HG02763 (cell line): ENCODE results near the gene ERP27.

Source experiments
- ATAC-seq: cut with Tn5 transposase; IDR thresholded peaks from one replicate; pipeline ENCODE4 v1.9.1; 2021; ENCODE audit warnings: mild to moderate bottlenecking, moderate library complexity; ENCODE audit not compliant: unreplicated experiment

The ERP27 gene

DNA sequence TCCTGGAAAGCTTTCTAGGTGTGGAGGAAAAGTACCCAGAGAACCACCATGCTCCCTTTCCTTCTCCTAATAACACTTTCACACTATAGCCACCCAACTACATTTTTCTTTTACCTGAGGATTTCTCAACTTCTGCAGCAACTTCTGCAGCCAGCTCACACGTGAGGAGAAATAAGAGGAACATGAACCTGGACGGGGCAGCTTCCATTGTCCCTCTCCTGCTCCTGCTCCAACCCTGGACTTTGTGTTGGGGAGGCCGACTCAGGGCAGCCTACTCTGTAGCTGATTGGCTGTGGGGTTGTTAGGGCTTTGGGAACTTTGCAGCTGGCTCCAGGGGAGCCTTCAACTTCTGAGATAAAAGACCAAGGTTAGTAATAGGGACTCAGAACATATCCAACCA lies at the start of gene ERP27:
ERP27 (minus strand) TSS at position 237 of the 400 bp plus-strand sequence; CDS start at position 208, 29 bp downstream.
- no peak for ATAC-seq

DNA sequence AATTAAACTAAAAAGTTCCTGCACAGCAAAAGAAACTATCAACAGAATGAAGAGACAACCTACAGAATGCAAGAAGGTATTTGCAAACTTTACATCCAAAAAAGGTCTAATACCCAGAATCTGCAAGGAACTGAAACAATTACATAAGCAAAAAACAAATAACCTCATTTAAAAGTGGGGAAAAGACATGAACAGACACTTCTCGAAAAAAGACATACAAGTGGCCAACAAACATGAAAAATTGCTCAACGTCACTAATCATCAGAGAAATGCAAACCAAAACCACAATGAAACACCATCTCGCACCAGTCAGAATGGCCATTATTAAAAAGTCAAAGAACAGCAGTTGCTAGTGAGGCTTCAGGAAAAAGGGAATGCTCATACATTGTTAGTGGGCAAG lies 49.7 kb upstream of the ERP27 start:
- ATAC-seq, result no peak

DNA sequence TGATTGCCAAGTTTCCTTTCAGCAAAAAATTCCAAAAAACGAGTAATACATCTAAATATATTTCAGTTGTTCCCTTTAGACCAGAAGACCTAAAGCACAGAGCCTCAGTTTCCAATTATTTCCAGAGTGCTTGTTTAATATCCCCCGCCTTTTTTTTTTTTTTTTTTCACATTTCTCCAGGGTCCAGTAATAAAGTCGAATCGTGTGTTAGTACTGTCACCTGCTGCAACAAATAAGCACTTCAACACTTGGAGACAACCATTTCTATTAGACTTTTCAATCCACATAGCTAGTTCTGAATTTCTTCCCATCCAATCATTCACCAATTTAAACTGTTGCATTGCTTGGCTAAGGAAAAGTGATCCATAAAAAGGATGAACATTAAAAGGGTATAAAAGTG lies 48.1 kb upstream of the ERP27 start:
- ATAC-seq, result no peak

DNA sequence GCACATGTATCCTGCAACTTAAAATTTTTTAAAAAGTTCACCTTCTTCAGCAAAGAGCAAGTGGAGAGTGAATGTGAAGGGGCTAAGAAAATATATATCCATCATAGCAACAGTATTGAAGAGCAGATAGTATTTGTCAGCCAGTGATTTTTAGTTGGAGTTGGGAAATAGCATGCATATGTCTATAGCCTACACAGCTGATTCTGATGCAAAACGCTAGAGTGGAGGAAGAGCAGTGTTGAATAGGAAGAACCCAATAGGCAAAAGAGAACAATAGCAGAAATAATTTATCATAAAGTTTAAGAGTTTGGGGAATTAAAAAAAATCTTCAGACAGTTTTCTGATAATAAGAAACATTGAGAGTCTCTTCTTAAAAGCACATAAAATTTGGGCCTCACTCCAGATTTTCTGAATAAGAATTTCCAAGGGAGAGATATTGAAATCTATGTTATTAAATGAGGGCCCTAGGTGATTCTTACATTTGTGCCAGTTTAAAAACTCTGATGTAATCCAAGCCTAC lies 46.5 kb upstream of the ERP27 start:
- ATAC-seq, result no peak

DNA sequence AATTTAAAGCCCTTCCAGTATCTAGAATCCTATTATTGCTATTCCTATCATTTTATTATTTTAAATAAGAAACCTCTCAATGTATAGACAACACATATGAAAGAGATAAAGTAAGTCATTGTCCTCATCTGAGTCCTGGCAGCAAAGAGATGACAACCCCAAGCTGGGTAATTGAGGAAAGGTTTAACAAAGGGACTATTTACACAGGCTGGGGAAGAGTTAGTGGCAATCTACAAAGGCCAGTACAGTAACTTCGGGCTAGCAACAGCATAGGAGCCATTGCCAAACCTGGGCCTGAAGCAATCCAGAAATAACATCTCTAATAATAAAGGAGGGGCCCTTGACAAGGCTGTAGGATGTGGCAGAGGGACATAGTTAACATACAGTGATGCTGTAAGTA lies 45.7 kb upstream of the ERP27 start:
- no peak for ATAC-seq

DNA sequence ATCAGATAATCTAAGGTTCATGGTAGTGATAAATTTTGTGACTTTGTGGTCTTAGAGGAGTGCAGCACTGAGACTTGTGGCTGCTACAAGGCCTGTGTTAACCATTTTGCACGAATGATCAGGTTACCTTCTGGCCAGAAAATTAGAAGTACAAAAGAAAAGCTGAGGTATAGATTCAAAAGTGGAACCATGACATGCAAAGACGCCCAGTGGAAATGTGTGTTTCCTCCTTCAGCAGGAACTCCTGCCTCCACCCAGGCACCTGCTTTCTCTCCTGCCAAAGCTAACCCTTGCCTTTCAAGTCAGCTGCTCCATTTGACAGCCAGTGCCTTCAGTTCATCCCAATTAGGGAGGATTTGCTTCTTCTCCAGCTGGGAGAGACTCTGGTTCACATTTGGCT lies 44.7 kb upstream of the ERP27 start:
- ATAC-seq, result no peak

DNA sequence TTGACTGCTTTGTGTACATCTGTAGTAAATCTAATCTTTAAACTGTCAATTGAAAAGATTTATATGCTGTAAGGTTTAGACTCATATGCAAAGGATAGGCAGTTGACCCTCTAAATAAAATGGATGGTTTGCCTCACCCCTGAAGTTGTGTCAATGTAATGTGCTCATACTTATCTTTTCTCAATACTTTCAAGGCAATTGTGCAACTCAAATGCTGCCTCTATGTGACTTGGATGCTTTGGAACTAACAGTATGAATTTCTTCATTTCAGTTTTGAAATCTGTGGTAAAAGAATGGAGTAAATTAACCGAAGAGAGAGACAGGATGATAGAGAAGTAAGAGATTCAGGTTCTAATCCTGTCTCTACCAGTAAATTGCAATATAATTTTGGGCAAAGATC lies 44.2 kb upstream of the ERP27 start:
- no peak for ATAC-seq

DNA sequence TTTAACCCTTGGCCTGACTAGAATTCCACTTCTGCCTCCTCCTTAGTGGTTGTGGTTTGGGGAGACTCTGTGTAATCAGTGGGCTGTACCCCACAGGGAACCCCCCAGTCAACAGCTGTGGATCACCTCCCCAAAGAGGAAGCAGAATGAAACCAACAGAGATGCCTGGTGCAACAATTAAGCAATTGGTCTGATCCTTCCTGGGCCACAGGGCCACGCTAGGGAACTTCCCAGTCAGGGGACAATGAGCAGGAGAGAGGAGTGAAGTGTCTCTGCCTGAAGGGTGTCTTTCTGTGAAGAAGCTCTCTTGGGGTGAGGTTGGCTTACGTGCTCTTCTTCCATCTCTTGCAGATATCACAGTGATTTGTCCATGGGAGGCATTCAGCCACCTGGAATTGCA lies 42.7 kb upstream of the ERP27 start:
- no peak for ATAC-seq

DNA sequence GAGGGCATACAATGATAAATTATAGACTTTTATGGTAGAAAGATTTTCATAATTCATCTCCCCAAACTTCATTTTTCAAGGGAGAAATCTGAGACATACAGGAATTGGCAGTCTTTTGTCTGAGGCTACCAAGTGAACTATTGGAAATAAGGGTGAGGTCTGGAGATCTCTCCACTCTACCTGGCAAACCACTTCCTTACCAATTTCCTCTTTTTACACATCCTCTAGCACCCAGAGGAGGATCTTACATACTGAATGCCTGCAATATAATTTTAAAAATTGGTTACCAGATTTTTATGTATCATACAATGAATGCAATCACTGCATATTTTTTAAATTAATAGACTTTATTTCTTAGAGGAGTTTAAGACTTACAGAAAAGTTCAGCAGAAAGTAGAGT lies 41.1 kb upstream of the ERP27 start:
- no peak for ATAC-seq

DNA sequence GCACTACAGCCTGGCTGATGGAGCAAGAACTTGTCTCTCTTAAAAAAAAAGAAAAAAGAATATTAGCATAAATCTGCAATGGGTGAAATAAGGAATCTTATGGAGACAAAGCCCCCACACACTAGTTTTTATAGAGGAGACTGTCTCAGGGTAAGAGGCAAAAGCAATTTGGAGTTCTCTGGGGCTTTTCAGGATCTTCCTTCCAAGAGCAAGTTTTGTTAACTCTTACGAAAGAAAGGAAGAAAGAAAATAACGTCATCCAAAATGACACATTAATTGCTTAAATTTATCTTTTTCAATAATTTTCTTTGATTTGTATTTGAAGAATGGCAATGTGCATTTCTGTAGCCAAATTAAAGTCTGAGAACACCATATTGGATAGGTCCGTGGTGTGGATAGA lies 38.3 kb upstream of the ERP27 start:
- no peak for ATAC-seq

DNA sequence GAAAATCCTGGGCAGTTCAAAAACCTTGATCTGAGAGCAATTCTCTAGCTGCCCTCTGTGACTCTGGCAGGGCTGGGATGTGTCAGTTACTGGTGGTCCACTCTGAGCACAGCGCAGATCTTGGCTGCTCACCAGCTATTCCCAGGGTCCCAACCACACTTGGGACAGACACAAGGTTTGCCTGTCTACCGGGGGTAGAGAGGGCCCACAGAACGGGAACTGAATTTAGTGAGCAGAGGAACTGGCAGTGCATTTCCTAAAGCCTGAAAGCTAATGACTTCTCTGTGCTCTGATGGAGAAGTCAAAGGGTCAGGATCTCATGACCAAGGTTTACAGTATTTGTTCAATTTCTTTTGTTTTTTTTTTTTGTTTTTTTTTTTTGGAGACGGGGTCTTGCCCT lies 37.1 kb upstream of the ERP27 start:
- ATAC-seq, result no peak

DNA sequence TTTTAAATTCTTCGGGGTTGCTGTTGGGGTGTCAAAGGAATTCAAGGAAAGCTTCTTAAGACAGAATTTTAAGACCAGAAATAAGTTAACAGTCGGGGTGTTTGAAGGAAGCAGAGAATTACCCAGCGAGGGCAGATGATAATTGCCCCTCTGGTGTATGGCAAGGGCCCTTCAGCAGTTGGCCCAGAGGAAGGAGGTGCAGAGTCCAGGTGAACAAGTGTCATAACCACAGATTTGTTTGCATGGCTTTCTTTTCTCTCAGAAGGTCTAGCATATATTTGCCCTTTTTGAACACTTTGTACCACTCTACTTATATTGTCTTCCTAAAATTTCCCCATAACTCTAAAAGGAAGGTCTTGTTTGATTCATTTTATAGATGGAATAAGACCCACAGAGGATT lies 36.3 kb upstream of the ERP27 start:
- no peak for ATAC-seq

DNA sequence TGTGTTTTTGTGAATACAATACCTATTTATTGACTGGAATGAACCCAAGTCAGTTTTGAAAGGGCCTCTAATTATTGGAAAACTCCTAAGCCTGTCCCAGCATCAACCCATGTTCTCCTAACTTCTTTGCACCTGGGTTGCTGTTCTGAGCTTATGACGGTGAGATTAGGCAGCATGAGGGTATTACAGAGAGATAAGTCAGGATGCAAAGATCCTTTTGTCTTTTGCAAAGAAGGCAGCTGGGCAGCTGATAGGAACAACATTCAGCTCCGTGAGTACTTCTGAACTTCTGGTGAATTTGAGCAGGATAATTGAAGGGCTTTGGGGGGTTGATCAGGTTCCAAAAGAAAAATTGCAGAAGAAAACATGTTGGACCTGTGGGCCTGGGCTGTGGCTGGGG lies 34.5 kb upstream of the ERP27 start, which contains the start of gene PDE6H:
PDE6H (plus strand) TSS at position 227 of the 400 bp plus-strand sequence. CDS start 4,971 bp downstream, outside the sequence.
- ATAC-seq, result no peak

DNA sequence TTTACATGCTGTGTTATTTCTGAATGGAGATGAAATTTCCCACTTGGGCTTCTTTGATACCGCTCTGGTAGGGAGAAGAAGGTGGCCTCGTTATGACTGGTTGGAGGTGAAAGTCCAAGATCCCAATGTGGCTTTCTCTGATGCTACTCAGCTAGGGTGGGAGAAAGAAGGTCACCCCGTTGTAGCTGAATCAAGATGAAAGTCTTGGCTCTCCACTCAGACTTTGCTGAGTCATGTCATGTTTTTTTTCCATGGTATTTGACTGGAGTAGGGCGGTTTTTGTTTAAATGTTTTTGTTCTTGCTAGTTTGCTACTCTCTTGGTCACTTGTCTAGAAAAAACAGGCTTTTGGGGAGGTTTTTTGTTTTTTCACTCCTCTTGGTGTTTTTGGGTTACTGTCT lies 32.1 kb upstream of the ERP27 start:
- no peak for ATAC-seq

DNA sequence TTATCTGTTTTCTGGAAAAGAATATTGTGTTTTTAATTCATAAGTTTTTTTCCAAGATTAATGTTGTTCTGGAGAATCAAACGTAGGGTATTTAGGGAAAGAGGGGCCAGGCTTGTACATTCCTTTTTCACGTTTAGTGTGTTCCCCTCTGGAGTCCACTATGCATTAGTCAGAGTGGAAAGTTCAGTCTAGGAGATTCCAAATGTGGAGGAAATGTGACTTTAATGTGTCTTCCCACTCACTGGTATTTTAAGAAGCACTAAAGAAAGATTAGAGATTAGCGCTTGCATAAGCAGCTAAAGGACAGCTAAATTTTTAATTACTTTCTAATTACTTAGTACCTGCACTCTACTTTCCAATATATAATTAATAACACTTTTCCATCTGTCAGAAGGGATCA lies 30.1 kb upstream of the ERP27 start:
- ATAC-seq, result no peak

DNA sequence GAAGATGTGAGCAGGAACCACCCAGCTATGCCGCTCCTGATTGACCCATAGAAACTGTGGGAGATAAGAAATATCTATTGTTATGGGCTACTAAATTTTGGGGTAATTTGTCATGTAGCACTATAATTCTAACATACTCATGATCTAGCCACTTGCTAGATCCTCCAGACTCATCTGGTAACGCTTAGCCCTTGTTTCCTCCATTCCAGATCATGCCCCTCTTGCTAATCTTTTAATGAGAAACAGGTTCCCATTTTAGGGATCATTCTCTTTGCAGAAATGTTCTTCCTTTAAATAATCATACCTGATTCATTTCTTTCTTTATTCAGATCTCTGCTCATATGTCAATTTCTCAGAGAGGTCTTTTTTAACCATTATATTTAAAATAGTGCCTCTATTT lies 26.9 kb upstream of the ERP27 start:
- no peak for ATAC-seq

DNA sequence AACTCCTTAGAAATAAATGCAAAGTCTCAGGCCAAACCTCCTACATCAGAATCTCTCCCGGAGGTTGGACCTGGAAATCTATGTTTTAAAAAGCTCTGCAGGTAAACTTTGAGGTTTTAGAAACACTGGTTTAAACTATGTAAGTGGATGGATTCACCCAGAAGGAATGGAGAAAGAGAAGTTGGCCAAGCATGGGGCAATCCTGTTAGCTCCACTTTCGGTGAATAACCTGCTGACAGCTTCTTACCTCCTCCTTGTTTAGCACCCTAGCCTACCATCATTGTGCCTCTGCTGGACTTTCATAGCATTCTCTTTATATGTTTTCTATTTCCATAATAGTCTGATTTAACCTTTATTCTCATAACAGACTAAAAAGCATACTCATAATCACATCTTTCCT lies 26.1 kb upstream of the ERP27 start:
- ATAC-seq, result no peak

DNA sequence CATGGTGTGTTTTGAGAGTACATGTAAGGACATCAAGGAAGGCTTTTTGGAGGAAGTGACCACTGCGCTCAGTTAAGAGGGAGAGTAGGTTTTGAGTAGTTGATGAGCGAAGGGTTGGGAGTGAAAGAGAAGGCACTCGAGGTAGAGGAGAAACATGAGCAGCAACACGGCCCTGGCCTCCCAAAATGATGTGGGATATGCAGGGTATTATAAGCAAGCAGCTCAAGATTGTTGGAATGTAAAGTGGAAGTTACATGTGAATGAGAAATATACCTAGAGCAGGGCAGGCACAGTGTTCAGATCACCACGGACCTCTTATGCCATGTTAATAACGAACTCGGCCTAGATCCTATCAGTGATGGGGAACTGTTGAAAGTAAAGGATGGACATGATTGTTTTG lies 25.2 kb upstream of the ERP27 start:
- no peak for ATAC-seq

DNA sequence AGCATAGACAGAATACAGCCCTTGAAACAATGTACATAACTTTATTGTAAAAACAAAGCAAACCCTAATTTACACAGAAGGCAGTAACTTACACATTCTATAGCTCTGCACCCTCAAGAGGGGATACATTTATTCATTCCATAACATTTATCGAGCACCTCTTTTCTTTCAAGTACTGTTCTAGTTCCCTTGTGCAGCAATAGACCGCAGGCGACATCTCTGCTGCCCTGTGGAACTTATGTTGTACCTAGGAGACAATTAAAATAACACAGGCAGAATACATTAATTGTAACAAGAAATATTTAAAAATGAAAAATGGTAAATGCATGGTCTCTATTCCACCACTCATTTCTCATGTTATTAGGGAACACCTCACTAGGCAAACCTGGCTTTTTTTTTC lies 24.5 kb upstream of the ERP27 start:
- no peak for ATAC-seq

DNA sequence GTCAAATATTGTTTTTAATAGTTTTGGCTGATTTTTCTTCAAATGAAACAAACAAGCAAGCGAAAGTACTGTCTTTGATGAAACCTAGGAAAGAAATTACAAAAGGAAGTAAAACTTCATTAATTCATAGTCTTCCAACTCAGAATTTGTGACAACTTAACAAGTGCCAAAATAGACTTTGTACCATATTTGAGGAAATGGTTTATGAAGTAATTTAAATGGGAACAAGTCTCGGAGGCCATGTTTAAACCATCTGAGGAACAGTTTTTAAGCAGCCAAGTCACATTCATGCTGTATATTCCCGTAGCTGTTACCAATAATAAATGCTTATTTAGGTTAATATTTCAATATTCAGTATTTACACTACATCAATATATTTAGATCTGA lies 23.8 kb upstream of the ERP27 start:
- no peak for ATAC-seq

DNA sequence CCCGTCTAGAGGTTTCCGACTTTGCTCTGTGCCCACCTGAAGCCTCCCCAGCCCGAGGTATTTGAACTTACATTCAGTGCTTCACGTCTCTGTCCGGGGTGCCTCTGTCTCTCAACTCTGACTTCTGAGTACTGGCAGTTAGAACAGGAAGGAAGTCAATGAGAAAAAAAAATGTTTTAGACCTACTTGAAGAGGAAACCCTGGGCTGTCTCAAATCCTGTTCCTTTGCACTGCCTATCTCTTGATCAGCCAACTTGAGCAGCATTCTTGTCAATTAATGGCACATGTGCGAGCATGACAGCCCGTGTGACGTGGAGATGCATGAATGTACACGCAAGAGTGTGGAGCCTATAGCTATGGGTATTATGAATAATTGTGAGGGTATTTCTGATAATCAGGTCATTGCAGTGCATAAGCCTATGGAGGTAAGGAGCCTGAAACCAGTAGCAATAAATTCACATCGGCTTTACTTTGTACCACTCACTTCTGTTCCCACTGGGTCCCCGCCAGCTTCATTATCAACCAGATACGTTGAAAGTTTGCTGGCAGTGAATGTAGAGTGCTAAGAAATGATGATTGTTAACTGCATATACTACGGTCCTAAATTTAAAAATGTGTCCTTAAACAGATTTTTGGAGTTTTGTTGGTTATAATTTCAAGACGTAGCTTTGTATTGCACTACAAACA lies 23.3 kb upstream of the ERP27 start, which contains the start of gene ARHGDIB:
ARHGDIB (minus strand) TSS at position 136 of the 687 bp plus-strand sequence. CDS start 10,889 bp downstream, outside the sequence.
- peak; percentile 65 for ATAC-seq

DNA sequence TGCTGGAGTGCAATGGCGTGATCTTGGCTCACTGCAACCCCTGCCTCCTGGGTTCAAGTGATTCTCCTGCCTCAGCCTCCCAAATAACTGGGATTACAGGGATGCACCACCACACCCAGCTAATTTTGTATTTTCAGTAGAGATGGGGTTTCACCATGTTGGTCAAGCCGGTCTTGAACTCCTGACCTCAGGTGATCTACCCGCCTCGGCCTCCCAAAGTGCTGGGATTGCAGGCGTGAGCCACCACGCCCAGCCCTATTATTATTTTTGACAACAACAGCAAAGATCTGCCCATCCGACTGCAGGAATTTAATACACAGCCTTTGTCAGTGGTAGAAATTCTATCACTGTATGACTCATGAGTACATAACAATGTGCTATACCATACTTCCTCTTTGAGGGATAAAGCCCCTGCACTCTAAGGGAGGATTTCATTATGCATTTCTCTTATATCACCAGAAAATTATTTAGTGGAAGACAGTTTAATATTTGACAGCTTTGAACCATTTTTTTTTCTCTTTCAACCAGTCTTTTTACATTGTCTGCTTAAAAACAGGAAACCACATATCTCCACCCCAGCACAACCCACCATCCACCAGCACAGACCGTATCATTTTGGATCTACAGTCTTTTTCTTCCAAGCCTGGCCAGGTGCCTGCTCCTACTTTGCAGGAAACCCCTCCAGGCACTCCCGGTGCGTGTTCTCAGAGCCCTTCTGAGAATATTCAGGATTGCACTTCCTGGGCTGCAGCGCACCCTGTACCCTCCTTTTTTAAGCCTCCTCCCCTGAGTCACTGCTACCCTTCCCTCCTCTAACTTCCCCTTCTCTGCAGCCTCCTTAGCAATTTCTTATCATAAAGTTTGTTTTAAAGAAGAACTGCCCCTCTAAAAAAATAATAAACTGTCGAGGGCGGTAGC lies 22.5 kb upstream of the ERP27 start:
- peak; percentile 43 for ATAC-seq
